Neural progenitor cell (in vitro differentiated cells): Measurements from ENCODE around the gene CEP76. TPM values are rescaled to one million over a fixed set of nuclear protein-coding genes. Genes with fewer than 3 reads are reported as not detected.
"Not testable (repeated sequence)": the region's sequence is repeated elsewhere in the genome, so short reads cannot be mapped to it uniquely, and the experiment has no call there.

Source experiments
- DNase-seq: peaks from one replicate; pipeline ENCODE4 v3.0.0-alpha.2; 2016; ENCODE audit warnings: low spot score
- H2AFZ ChIP-seq: fragments of 200-600 bp; sonication (generic); replicated peaks from 2 replicates; pipeline ENCODE4 v1.6.1; 2016; ENCODE audit warnings: antibody characterized with exemption
- H3F3A ChIP-seq: fragments of 200-600 bp; sonication (generic); 2 replicates; pipeline ENCODE4 v1.6.1; 2016; ENCODE audit warnings: antibody characterized with exemption, low read depth
- H3K27ac ChIP-seq: fragments of 200-600 bp; sonication (generic); 2 replicates; pipeline ENCODE4 v1.5.1; 2016; ENCODE audit warnings: mild to moderate bottlenecking
- H3K27me3 ChIP-seq: fragments of 200-600 bp; sonication (generic); 2 replicates; pipeline ENCODE4 v1.6.1; 2016; ENCODE audit warnings: mild to moderate bottlenecking, moderate library complexity
- H3K36me3 ChIP-seq: fragments of 200-600 bp; sonication (generic); 2 replicates; pipeline ENCODE4 v1.5.1; 2016
- H3K4me1 ChIP-seq: fragments of 200-600 bp; sonication (generic); 2 replicates; pipeline ENCODE4 v1.6.1; 2016; ENCODE audit warnings: mixed run types
- H3K4me2 ChIP-seq: fragments of 200-600 bp; sonication (generic); 2 replicates; pipeline ENCODE4 v1.6.1; 2016
- H3K4me3 ChIP-seq: fragments of 200-600 bp; sonication (generic); 2 replicates; pipeline ENCODE4 v1.5.1; 2016
- H3K79me2 ChIP-seq: fragments of 200-600 bp; sonication (generic); 2 replicates; pipeline ENCODE4 v1.6.1; 2016; ENCODE audit warnings: low read depth
- H3K9ac ChIP-seq: fragments of 200-600 bp; sonication (generic); 2 replicates; pipeline ENCODE4 v1.6.1; 2016
- H3K9me3 ChIP-seq: fragments of 200-600 bp; sonication (generic); 2 replicates; pipeline ENCODE4 v1.5.1; 2016; ENCODE audit warnings: low read depth
- H4K20me1 ChIP-seq: fragments of 200-600 bp; sonication (generic); 2 replicates; pipeline ENCODE4 v1.6.1; 2016; ENCODE audit warnings: low read depth
- H3K27ac Mint-ChIP-seq: 3 replicates; pipeline ENCODE4 v1.8.0; 2021; ENCODE audit warnings: mixed read lengths
- H3K27me3 Mint-ChIP-seq: 2 replicates; pipeline ENCODE4 v1.8.0; 2022; ENCODE audit warnings: low read depth, mild to moderate bottlenecking, inconsistent platforms, moderate library complexity, mixed read lengths; ENCODE audit not compliant: insufficient read depth
- H3K36me3 Mint-ChIP-seq: 3 replicates; pipeline ENCODE4 v1.8.0; 2021; ENCODE audit warnings: mixed read lengths
- H3K4me1 Mint-ChIP-seq: 3 replicates; pipeline ENCODE4 v1.8.0; 2021; ENCODE audit warnings: mixed read lengths
- H3K4me3 Mint-ChIP-seq: 3 replicates; pipeline ENCODE4 v1.8.0; 2021; ENCODE audit warnings: mild to moderate bottlenecking, moderate library complexity, mixed read lengths
- H3K9me3 Mint-ChIP-seq: 3 replicates; pipeline ENCODE4 v1.8.0; 2020; ENCODE audit warnings: mixed read lengths
- CTCF ChIP-seq: fragments of 200-600 bp; sonication (generic); IDR thresholded peaks from 2 replicates; pipeline ENCODE4 v1.5.1; 2017; ENCODE audit warnings: antibody characterized with exemption, mild to moderate bottlenecking
- EZH2 ChIP-seq: fragments of 200-600 bp; sonication (generic); IDR thresholded peaks from 2 replicates; pipeline ENCODE4 v1.6.1; 2017; ENCODE audit warnings: antibody characterized with exemption, mild to moderate bottlenecking, moderate library complexity
- EZH2phosphoT487 ChIP-seq: fragments of 200-600 bp; sonication (generic); IDR thresholded peaks from 2 replicates; pipeline ENCODE4 v1.6.1; 2017; ENCODE audit warnings: antibody characterized with exemption
- total RNA-seq: library from RNA; depleted of rRNA; stranded (reverse); fragments of >200 nt; gene quantifications from 2 replicates; pipeline ENCODE4 v1.2.3, GENCODE V29; 2015; ENCODE audit warnings: low replicate concordance

CEP76 gene
- total RNA-seq, 1 donor from 2014 or later, result 44.8 TPM

GRCh38 chr18:12631831-12632477 is 70.6 kb downstream of the CEP76 start:
- Histone ChIP-seq H3K4me1 (peaks cover 15% of the 10 kb centered on the region), H3K4me2 (no peak overlapping the region)
- H3K27me3 Mint-ChIP-seq, result no peaks in the 10 kb centered on the region

GRCh38 chr18:12630136-12630535 is 72.4 kb downstream of the CEP76 start:
- H3K4me3 ChIP-seq, result no peak overlapping the region
- H3K9me3 ChIP-seq, result no peaks in the 10 kb centered on the region
- no peaks in the 10 kb centered on the region for H3K27me3 Mint-ChIP-seq
- no peaks in the 10 kb centered on the region for H3F3A ChIP-seq
- peaks cover 15% of the 10 kb centered on the region for H3K4me1 ChIP-seq
- H3K9me3 Mint-ChIP-seq, result peaks cover 3% of the 10 kb centered on the region
- H3K4me2 ChIP-seq, result no peak overlapping the region
- H3K27me3 ChIP-seq, result no peaks in the 10 kb centered on the region
- no peak for TF ChIP-seq EZH2phosphoT487
- TF ChIP-seq CTCF, result no peak
- TF ChIP-seq EZH2, result no peak
- DNase-seq, result no peak
- H3K27ac Mint-ChIP-seq, result no peak overlapping the region
- peaks cover 9% of the 10 kb centered on the region for H3K36me3 Mint-ChIP-seq
- H3K79me2 ChIP-seq, result no peaks in the 10 kb centered on the region
- no peaks in the 10 kb centered on the region for H3K36me3 ChIP-seq
- peaks cover 8% of the 10 kb centered on the region for H3K4me1 Mint-ChIP-seq
- no peak overlapping the region for H3K9ac ChIP-seq
- H3K27ac ChIP-seq, result no peak overlapping the region
- no peak overlapping the region for H2AFZ ChIP-seq
- H3K4me3 Mint-ChIP-seq, result no peak overlapping the region
- H4K20me1 ChIP-seq, result no peaks in the 10 kb centered on the region

More at GRCh38 chr18:12631831-12632477, 70.6 kb downstream of the CEP76 start:
- no peaks in the 10 kb centered on the region for H3K9me3 ChIP-seq
- H3K27ac ChIP-seq, result no peak overlapping the region
- H3K36me3 Mint-ChIP-seq, result peaks cover 9% of the 10 kb centered on the region
- no peak for DNase-seq
- H3K4me3 Mint-ChIP-seq, result no peak overlapping the region
- no peak overlapping the region for H3K9ac ChIP-seq
- H3K36me3 ChIP-seq, result no peaks in the 10 kb centered on the region
- TF ChIP-seq CTCF (no peak), EZH2phosphoT487 (no peak), EZH2 (no peak)
- H3K27ac Mint-ChIP-seq, result no peak overlapping the region
- no peaks in the 10 kb centered on the region for H3F3A ChIP-seq
- H3K27me3 ChIP-seq, result no peaks in the 10 kb centered on the region
- peaks cover 3% of the 10 kb centered on the region for H3K9me3 Mint-ChIP-seq
- no peak overlapping the region for H2AFZ ChIP-seq
- no peaks in the 10 kb centered on the region for H3K79me2 ChIP-seq
- no peaks in the 10 kb centered on the region for H4K20me1 ChIP-seq
- H3K4me1 Mint-ChIP-seq, result peaks cover 8% of the 10 kb centered on the region
- no peak overlapping the region for H3K4me3 ChIP-seq

GRCh38 chr18:12628706-12629702 is 73.5 kb downstream of the CEP76 start:
- no peaks in the 10 kb centered on the region for H4K20me1 ChIP-seq
- Mint-ChIP-seq H3K9me3 (peaks cover 3% of the 10 kb centered on the region), H3K36me3 (peaks cover 9% of the 10 kb centered on the region), H3K4me3 (no peak overlapping the region), H3K27ac (no peak overlapping the region), H3K4me1 (peaks cover 8% of the 10 kb centered on the region), H3K27me3 (no peaks in the 10 kb centered on the region)
- no peak overlapping the region for H3K4me3 ChIP-seq
- no peaks in the 10 kb centered on the region for H3K36me3 ChIP-seq
- peaks cover 15% of the 10 kb centered on the region for H3K4me1 ChIP-seq
- no peak overlapping the region for H3K27ac ChIP-seq
- no peaks in the 10 kb centered on the region for H3F3A ChIP-seq
- TF ChIP-seq EZH2phosphoT487 (no peak), CTCF (no peak), EZH2 (no peak)
- H2AFZ ChIP-seq, result no peak overlapping the region
- no peaks in the 10 kb centered on the region for H3K27me3 ChIP-seq
- H3K9me3 ChIP-seq, result no peaks in the 10 kb centered on the region
- no peak overlapping the region for H3K9ac ChIP-seq
- H3K4me2 ChIP-seq, result no peak overlapping the region
- DNase-seq, result no peak
- no peaks in the 10 kb centered on the region for H3K79me2 ChIP-seq

GRCh38 chr18:12627199-12627598 is 75.3 kb downstream of the CEP76 start:
- H3F3A ChIP-seq, H3K27ac Mint-ChIP-seq, H3K27me3 ChIP-seq, H3K4me2 ChIP-seq, DNase-seq, H3K27ac ChIP-seq, H3K4me3 Mint-ChIP-seq, H3K79me2 ChIP-seq, H2AFZ ChIP-seq, H3K4me1 Mint-ChIP-seq, H3K36me3 ChIP-seq, H3K27me3 Mint-ChIP-seq, H3K9ac ChIP-seq, H3K9me3 ChIP-seq, H4K20me1 ChIP-seq, H3K9me3 Mint-ChIP-seq, H3K4me3 ChIP-seq, H3K36me3 Mint-ChIP-seq: not testable (repeated sequence)
- H3K4me1 ChIP-seq, result peaks cover 15% of the 10 kb centered on the region
